ENCODE data around the gene PTBP1. TPM values are rescaled to one million over a fixed set of nuclear protein-coding genes. Genes with fewer than 3 reads are reported as not detected.
"Not testable (repeated sequence)": the region's sequence is repeated elsewhere in the genome, so short reads cannot be mapped to it uniquely, and the experiment has no call there.

Gene PTBP1
- total RNA-seq, 1 donor from 2014 or later = 279 TPM

DNA sequence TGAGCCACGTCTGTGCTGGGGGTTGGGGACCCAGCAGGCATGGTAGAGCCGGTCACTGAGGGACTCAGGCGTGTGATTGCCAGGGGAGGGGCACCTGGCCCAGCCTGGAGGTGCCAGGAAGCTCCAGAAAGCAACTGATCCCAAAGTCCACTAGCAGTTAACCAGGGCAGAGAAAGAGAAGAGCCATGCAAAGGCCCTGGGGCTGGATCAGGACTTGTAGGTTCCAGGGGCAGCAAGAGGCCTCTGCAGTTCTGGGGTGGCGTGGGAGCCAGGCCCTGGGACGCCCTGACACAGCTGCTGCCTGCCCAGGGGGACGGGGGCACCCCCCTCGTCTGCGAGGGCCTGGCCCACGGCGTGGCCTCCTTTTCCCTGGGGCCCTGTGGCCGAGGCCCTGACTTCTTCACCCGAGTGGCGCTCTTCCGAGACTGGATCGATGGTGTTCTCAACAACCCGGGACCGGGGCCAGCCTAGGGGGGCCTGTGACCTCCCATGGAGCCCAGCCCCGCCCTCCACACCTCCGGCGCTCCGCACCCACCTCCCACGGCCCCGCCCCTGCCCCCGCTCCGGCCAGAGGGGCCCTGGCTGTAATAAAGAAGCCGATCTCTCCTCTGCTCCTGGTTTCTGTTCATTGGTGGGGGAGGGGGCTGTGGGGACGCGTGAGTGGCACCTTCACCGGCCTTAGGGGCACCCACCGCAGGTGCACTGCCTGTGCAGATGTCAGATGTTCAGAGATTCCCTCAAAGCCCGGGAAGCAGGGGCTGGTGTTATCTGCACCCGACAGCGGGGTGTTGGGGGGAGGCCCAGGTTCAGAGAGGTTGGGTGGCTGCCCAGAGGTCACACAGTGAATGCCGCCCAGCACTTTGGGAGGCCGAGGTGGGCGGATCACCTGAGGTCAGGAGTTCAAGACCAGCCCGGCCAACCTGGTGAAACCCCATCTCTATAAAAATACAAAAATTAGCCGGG, 34.4 kb downstream of the PTBP1 start:
- peak; percentile 13 for ATAC-seq

DNA sequence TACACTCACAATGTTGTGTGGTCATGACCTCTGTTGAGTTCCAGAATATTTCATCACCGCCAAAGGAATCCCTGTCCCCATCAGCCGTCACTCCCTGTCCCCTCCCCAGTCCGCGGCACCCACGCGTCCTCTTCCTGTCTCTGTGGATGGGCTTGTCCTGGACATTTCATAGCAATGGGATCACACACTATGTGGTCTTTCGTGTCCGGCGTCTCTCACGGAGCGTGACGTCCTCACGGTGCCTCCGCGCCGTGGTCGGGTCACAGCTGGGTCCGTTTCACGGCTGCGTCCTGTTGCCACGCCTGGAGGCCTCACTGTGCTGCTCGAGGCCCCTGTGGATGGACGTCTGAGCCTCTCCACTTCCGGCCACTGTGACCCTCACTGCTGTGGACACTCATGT, 37.0 kb downstream of the PTBP1 start:
- ATAC-seq = no peak

DNA sequence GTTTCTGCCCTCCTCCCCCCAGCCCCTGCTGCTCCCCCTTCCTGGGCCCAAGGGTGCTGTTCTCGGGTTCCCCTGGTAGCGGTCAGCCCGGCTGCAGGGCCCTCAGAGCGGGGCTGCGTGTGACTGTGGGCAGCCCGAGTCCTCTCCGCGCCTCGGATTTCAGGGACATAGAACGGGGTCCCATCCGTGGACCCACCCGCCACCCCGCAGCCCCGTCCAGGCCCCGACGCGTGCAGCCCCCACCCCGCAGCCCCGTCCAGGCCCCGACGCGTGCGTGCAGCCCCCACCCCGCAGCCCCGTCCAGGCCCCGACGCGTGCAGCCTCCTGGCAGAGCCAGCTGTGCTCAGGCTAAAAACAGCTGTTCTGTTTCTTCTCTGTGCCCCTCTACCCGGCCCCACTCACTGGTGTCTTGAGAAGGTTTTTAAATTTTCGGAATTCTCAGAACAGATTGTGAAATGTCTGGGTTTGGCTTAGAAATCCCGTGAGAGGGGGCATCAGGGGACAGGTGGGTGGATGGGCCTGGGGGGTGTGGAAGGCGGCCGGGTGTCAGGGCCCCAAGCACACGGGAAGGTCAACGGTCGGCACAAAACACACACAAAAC, 38.1 kb downstream of the PTBP1 start:
- ATAC-seq = peak; percentile 65

DNA sequence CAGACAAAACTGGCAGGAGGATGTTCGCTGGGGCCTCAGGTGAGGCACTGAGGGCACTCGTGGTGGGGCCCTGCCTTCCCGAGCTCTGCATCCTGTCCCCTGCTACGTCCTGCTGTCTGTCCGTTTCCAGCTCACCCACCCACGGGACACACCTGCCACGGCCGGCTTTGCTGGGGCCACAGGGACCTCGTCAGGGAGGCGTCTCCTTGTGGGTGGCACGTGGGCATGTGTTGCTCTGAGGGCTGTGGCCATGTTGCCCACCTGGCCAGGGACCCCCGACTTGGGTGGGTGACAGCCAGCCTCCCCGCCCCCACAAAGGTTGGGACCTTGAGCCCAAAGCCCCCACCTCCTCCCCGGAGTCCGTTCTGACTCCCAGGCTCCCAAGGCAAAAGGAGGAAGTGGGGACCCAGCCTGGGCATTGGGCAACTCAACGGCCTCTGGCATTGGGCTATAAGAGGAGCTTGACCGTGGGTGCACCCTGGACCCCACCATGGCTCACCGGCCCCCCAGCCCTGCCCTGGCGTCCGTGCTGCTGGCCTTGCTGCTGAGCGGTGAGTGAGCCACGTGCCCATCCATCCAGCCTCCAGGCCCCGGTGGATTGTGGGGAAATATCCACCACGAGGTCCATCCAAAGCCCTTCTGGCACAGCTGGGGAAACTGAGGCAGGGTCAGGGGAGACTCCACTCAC, 43.4 kb downstream of the PTBP1 start, which contains the start of gene PRTN3:
Gene PRTN3 (plus strand): TSS at position 481 of the 688 bp plus-strand sequence. CDS start 10 bp downstream, at position 491.
- ATAC-seq = peak; percentile 31

DNA sequence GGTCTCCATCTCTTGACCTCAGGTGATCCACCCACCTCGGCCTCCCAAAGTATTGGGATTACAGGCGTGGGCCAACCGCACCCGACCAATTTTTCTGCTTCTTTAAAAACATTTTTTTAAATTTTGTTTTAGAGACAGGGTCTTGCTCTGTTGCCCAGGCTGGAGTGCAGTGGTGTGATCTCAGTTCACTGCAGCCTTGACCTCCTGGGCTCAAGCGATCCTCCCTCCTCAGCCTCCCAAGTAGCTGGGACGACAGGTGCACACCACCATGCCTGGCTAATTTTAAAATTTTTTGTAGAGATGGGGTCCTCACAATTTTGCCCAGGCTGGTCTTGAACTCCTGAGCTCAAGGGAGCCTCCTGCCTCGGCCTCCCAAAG, 45.5 kb downstream of the PTBP1 start:
- not testable (repeated sequence) for ATAC-seq

DNA sequence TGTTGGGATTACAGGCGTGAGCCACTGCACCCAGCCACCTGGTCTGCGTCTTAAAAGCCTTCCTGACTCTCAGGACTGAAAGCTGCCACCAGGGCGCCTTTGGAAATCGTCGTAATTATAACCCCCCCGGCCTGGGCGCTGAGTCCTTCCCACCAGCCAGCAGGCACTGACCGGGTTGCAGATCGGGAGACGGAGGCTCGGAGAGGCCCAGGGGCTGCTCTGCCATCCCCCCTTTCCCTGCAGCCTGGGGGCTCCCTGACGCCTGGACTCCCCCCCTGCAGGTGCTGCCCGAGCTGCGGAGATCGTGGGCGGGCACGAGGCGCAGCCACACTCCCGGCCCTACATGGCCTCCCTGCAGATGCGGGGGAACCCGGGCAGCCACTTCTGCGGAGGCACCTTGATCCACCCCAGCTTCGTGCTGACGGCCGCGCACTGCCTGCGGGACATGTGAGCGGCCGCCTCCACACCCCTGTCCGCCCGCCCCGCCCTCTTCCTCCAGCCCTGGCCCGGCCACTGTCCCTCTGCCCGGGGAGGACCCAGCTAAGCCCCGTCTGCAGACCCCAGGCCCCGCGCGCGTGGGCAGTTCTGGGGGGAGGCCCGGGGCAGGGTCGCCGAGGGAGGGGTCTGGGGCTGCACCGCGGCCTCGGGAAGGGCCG, 46.1 kb downstream of the PTBP1 start:
- ATAC-seq = peak; percentile 21

DNA sequence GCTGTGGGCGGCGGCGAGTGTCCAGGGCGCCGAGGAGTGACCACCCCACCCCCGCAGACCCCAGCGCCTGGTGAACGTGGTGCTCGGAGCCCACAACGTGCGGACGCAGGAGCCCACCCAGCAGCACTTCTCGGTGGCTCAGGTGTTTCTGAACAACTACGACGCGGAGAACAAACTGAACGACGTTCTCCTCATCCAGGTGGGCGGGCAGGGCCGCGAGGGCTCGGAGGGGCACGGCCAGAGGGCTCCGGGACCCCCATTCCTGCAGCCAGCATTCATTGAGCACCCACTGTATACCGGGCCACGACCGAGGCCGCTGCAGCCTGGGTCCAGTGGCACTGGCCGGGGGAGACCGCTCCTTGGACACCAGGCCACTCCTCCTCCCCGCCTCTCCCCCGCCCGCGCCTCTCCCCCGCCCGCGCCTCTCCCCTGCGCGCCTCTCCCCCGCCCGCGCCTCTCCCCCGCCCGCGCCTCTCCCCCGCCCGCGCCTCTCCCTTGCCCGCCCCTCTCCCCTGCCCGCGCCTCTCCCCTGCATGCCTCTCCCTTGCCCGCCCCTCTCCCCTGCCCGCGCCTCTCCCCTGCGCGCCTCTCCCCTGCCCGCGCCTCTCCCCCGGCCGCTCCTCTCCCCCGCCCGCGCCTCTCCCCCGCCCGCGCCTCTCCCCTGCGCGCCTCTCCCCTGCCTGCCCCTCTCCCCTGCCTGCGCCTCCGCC, 46.7 kb downstream of the PTBP1 start:
- ATAC-seq = no peak

DNA sequence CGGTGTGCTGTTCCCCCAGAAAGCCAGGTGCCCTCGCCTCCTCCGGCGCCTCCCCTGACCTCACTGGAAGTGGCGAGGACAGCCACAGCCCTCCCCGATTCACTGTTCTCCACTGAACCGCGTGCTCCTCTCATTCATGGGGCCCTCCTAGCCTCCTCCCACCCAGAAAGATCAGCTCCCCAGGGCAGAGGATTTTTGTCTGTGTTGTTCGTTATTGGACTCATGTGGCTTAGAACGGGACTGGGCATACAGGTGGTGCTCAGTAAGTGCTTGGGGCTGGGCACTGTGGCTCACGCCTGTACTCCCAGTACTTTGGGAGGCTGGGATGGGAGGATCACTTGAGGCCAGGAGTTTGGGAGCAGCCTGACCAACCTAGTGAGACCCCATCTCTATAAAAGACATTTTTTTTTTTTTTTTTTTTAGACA, 47.3 kb downstream of the PTBP1 start:
- no peak for ATAC-seq

DNA sequence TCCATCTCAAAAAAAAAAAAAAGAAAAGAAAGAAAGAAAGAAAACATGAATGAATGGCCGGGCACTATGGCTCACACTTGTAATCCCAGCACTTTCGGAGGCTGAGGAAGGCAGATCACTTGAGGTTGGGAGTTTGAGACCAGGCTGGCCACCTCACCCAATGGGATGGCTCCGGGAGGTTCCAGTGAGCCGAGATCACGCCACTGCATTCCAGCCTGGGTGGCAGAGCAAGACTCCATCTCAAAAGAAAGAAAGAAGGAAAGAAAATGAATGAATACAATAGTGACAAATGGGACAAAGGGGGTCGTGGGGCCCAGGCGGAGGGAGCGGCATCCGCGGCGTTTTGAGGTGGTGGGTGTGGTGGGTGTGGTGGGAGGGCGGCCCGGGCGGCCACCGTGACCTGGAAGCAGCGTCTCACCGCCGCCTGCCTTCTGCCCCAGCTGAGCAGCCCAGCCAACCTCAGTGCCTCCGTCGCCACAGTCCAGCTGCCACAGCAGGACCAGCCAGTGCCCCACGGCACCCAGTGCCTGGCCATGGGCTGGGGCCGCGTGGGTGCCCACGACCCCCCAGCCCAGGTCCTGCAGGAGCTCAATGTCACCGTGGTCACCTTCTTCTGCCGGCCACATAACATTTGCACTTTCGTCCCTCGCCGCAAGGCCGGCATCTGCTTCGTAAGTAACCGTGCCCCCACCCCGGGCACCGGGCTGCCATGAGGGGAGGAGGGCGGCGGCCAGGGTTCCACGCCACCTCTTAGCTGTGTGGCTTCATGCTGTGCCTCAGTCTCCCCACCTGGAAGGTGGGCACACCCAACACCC, 48.7 kb downstream of the PTBP1 start:
- ATAC-seq = no peak

DNA sequence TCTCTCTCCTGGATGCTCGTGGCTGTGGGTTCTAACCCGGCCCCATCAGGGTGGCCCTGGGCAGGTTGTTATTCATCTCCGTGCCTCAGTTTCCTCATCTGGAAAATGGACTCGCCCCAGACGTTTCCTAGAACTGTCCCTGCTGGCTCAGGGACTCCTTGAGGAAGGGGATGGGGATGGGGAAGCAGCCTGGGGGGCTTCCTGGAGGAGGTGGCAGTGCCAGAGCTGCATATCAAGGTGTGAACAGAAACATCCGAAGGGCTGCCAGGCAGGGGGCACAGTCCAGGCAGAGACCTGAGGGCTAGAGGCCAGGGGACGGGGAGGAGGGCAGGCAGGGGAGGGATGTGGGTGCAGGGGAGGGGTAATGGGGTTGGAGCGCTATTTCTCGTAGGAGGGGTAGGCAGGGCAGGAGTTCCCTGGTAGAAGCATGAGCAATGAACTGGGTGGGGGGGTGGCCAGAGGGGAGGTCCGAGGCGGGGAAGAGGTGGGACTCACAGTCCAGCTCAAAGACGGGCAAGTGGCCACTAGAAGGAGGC, 51.2 kb downstream of the PTBP1 start:
- no peak for ATAC-seq

DNA sequence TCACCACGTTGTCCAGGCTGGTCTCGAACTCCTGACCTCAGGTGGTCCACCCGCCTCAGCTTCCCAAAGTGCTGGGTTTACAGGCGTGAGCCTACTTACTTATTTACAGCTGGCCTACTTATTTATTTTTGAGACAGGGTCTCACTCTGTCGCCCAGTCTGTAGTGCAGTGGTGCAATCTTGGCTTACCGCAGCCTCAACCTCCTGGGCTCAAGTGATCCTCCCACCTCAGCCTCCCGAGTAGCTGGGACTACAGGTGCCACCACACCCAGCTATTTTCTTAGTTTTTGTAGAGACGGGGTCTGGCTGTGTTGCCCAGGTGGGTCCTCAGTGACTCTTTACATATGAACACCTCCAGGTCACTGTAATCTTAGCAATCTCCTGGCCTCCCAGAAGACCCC, 51.9 kb downstream of the PTBP1 start:
- not testable (repeated sequence) for ATAC-seq

DNA sequence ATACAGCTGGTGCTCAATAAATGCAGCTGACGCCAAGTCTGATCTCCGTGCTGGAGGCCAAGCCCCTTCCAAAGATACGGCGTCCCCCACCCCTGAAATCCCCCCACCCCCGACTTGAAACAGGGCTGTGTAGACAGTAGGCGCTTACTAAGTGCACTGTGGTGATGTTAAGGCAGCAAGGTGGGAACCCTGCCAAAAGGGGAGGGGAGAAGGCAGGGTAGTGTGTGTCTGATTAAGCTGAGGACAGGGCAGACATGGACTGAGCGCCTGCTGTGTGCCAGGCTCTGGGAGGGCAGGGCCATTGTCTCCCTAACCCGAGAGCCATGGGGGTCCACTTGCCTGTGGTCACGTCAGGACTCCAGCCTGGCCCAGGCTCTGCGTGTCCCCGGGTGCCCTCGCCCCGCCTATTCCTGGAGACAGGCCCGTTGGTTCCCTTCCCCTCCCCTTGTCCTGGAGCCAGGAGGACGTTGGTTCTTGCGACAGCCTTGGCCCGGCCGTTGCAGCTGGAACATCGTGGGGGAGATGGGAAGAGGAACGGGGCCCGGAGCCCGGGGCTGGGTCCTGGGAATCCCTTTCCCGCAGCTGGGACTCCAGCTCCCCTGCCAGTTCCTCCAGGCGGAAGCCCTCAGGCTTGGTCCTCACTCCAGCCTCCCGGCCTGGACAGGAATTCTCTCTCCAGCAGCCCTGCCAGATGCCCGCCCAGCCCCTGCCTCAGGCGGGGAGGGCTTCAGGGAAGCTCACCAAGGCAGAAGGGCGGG, 53.1 kb downstream of the PTBP1 start:
- peak; percentile 54 for ATAC-seq

DNA sequence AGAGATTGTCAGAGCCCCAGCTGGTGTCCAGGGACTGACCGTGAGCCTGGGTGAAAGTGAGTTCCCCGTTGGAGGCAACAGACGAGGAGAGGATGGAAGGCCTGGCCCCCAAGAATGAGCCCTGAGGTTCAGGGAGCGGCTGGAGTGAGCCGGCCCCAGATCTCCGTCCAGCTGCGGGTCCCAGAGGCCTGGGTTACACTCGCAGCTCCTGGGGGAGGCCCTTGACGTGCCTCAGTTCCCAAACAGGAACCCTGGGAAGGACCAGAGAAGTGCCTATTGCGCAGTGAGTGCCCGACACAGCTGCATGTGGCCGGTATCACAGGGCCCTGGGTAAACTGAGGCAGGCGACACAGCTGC, 53.7 kb downstream of the PTBP1 start:
- ATAC-seq = no peak

DNA sequence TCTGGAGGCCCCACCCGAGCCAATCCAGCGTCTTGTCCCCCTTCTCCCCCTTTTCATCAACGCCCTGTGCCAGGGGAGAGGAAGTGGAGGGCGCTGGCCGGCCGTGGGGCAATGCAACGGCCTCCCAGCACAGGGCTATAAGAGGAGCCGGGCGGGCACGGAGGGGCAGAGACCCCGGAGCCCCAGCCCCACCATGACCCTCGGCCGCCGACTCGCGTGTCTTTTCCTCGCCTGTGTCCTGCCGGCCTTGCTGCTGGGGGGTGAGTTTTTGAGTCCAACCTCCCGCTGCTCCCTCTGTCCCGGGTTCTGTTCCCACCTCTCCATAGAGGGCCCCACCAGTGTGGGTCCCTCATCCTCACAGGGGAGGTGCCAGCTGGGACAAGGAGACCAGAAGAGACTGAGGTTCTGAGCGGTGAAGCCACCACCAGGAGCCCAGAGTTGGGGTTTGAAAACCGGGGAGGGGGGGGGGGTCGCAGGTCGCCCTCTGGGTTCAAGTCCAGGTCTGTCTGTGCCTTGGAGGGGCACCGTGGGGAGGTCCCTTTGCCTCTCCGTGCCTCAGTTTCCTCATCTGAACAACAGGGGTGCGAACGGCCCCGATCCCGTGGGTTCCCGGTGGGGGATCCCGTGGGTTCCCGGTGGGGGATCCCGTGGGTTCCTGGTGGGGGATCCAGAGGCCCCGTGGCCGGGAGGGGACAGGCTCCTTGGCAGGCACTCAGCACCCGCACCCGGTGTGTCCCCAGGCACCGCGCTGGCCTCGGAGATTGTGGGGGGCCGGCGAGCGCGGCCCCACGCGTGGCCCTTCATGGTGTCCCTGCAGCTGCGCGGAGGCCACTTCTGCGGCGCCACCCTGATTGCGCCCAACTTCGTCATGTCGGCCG, 55.1 kb downstream of the PTBP1 start, which contains the start of gene ELANE:
Gene ELANE (plus strand): TSS at position 168 of the 878 bp plus-strand sequence. CDS start 26 bp downstream, at position 194.
- ATAC-seq = no peak

DNA sequence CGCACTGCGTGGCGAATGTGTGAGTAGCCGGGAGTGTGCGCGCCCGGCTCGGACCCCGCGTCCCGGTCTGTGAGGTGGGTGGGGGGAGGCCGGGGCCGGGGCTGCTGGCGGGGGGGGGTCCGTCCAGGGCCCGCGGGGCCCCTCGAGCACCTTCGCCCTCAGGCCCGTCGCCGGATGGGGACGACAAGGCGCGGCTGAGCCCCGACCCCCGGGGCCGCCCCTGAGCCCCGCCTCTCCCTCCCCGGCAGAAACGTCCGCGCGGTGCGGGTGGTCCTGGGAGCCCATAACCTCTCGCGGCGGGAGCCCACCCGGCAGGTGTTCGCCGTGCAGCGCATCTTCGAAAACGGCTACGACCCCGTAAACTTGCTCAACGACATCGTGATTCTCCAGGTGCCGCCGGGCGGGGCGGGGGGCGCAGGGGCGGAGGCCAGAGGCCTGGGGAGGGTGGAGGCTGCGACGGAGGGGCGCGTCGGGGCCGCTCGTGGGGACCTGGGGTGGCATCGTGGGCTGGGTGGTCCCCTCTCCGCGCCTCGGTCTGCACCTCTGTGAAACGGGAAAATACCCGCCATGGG, 55.8 kb downstream of the PTBP1 start:
- ATAC-seq = no peak

DNA sequence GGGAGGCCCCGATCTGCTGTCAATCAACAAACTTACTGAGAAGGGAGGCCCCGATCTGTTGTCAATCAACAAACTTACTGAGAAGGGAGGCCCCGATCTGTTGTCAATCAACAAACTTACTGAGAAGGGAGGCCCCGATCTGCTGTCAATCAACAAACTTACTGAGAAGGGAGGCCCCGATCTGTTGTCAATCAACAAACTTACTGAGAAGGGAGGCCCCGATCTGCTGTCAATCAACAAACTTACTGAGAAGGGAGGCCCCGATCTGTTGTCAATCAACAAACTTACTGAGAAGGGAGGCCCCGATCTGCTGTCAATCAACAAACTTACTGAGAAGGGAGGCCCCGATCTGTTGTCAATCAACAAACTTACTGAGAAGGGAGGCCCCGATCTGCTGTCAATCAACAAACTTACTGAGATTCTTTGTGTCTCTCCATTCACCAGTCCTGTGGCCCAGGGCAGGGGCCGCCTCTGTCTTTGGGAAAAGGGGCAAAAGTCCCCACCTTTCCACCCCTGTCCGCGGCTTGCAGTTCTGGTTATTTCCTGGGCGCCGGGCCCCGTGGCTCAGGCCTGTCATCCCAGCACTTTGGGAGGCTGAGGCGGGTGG, 56.5 kb downstream of the PTBP1 start:
- ATAC-seq = not testable (repeated sequence)

DNA sequence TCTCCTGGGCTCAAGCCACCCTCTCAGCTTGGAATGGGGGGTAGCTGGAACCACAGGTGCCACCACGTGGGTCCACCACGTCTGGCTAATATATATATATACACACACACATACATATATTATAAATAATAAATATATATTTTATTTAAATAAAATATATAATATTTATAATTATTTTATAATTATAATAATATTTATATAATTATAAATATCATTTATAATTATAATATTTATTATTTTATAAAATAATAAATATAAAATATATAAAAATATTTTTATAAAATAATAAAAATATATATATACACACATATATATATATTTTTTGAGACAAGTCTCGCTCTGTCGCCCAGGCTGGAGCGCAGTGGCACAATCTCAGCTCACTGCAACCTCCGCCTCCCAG, 57.3 kb downstream of the PTBP1 start:
- ATAC-seq = no peak

DNA sequence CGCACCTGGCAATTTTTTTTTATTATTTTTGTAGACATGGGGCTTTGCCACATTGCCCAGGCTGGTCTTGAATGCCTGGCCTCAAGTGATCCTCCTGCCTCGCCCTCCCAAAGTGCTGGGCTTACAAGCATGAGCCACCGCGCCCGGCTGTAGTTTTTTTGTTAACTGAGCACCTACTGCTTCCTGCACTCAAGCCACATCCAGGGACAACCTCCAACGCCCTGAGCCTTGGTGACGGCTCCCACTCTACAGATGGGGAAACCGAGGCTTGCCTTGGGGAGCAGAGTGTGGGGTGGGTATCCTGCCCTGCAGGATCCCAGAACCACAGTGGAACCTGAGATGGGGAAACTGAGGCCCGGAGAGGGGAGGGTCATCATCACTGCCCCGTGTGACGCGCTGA, 57.9 kb downstream of the PTBP1 start:
- no peak for ATAC-seq
